ENCODE measurements around the gene TMEM247.
A peak's percentile ranks its signal among the peaks of the same experiment; 100 is the strongest.
"Not testable (repeated sequence)": the region's sequence is repeated elsewhere in the genome, so short reads cannot be mapped to it uniquely, and the experiment has no call there.

The TMEM247 gene

GRCh38 chr2:46458763-46459500 is 20.4 kb upstream of the TMEM247 start:
- DNase-seq (ENCODE audit: low read depth): no peak

GRCh38 chr2:46459694-46460093 is 19.7 kb upstream of the TMEM247 start:
- no peak for DNase-seq (ENCODE audit: low read depth)

DNA sequence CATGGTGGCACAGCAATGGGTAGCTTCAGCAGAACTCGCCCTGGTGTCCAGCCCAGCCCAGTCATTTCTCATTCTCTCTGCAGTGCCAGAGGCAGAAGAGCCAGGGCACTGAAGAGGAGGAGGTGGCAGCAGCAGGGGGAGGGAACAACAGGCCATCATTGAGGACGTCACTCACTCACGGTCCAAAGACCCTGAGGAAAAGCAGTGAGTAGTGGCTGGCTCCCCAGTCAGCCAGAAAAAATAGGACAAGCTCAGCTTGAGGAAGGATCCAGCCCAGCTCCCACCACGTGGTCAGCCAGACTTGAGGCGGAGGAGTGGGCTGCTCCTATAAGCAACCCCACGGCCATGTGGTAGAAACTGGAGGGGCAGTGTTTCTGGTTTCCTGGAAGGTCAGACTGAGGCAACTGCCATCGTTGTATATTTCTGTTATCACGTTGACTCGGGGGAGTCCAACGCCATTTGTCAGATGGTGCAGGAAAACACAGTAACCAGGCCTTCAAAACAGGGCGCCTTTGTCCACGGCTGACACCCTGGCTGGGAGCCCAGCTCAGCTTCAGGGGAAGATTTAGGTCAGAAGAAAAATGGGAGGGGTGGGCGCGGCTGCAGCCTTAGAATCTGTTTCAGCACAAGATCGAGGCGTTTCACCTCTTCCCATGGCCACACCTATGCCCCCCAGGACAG is 19.0 kb upstream of the TMEM247 start:
- no peak for DNase-seq (ENCODE audit: low read depth)

- DNase-seq (ENCODE audit: low read depth): peak; percentile 14
Measured at GRCh38 chr2:46461011-46461674, 18.2 kb upstream of the TMEM247 start.

- DNase-seq (ENCODE audit: low read depth): no peak
Measured at GRCh38 chr2:46461709-46462171, 17.6 kb upstream of the TMEM247 start.

DNA sequence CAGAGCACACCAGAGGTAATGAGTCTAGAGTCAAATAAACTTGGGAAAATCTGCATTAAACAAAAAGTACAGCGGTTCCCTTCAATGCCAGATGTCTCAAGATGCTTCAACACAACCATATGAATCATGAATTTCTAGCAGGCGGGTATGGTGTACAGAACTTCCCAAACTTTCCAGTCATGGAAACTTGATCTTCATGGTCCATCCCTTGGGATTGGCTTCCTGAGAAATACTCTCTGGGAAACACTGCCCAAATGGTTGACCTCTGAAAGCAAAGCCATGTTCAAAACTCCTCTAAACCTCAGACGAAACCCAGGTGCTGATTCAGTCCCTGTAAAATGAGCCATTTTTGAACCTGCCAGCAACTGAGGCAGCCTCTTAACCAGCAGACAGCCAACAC is 16.4 kb upstream of the TMEM247 start:
- no peak for DNase-seq (ENCODE audit: low read depth)

DNA sequence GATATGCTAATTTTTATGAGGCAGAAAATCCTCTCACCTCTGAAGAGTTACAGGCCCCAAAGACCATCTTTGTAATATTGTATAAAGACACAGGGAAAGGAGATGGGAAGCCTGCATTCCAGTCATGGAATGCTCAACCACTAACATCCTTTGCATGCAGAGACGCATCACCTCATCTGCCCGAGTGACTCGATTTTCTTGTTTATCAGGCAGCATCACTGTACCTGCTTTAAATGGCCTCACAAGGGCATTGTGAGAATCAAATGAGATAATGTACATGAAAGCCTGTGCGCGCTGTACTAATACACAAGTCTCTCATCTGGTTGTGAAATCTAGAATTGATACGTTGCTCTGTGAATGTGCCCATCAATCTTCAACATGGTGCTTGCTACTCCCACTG is 10.2 kb upstream of the TMEM247 start:
- DNase-seq (ENCODE audit: low read depth): no peak

GRCh38 chr2:46469700-46470099 is 9.7 kb upstream of the TMEM247 start:
- DNase-seq (ENCODE audit: low read depth): no peak

- no peak for DNase-seq (ENCODE audit: low read depth)
Measured at GRCh38 chr2:46470114-46470628, 9.2 kb upstream of the TMEM247 start.

DNA sequence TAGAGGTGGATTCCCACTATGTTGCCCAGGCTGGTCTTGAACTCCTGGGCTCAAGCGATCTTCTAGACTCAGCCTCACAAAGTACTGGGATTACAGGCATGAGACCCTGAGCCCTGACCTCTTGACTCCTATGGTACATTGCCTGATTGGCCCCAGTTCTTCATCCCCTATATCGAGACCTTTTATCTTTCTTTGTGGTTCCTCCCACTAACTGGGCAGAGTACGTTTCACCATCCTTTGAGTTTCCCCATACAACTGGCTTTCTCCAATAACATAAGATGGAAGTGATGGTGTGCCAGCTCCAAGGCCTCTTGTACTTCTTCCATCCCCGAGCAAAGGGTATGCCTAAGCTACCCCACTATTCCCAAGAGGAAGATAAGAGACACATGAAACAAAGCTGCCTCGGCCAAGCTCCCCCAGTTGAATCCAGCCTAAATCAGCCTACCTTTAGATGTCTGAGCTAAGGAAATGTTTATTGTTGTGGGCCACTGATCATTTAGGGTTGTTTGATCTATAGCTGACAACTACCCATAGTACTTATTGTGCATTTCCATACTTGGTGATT is 8.3 kb upstream of the TMEM247 start:
- DNase-seq (ENCODE audit: low read depth): no peak

- DNase-seq (ENCODE audit: low read depth): no peak
Measured at GRCh38 chr2:46471697-46472096, 7.7 kb upstream of the TMEM247 start.

- DNase-seq (ENCODE audit: low read depth): not testable (repeated sequence)
Measured at GRCh38 chr2:46472165-46472564, 7.2 kb upstream of the TMEM247 start.

DNA sequence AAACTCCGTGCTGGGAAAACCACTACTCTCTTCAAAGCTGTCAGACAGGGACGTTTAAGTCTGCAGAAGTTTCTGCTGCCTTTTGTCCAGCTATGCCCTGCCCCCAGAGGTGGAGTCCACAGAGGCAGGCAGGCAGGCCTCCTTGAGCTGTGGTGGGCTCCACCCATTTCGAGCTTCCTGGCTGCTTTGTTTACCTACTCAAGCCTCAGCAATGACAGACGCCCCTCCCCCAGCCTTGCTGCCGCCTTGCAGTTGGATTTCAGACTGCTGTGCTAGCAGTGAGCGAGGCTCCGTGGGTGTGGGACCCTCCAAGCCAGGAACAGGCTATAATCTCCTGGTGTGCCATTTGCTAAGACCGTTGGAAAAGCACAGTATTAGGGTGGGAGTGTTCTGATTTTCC is 1.9 kb upstream of the TMEM247 start:
- not testable (repeated sequence) for DNase-seq (ENCODE audit: low read depth)

GRCh38 chr2:46477925-46478324 is 1.4 kb upstream of the TMEM247 start:
- DNase-seq (ENCODE audit: low read depth): no peak

DNA sequence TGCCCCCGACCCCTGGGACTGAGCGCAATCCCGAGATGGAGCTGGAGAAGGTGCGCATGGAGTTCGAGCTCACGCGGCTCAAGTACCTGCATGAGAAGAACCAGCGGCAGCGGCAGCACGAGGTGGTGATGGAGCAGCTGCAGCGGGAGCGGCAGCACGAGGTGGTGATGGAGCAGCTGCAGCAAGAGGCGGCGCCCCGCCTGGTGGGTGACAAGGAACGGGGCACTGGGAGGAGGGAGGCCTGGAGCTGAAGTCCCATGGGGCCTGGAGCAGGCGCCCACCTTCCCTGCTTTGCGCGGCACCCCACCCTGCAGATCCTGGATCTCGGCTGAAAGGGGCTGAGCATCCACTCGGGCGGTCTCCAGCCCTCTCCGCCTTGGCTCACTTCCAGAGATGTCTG is 1.2 kb downstream of the TMEM247 start:
- no peak for DNase-seq (ENCODE audit: low read depth)

DNA sequence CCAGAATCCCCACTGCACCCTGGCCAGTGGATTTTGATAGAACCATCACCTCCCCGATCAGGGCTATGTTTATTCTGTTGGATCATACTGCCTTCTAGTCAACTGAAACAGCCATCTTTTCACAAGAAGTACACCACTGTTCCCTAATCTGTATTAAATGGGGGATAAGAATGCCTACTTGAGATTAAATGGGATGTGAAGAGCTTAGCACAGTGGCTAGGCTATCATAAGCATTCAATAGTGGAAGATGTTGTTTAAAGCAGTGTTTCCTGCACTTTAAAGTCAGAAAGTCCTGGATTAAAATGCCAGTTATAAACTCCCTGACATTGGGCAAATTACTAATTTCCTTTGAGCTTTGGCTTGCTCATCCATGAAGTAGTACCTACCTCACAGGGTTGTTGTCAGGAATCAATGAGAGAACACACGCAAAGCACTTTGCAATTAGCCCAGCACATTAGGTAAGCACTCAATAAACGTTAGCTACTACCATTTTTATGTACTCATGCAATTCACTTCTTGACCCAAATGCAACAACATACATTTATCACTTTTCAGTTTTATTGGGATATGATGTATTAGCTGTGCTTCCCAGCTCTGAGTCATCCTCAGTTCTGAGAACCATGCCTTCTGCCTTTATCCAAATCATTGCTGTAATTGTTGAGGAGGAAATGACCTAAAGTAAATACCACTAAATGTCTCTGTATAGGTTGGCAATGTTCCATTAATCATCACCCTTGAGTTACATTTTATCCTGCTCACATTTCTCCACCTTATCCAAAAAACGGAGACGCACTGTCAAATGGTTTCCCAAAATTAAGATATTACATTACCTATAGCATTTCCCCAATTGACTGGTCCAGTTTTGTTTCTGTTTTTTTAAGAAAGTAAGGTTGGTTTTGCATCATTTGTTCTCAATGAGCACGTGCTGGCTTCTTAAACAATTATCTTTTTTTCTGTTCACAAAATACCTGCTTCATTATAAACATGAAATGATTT is 2.1 kb downstream of the TMEM247 start:
- DNase-seq (ENCODE audit: low read depth): no peak

GRCh38 chr2:46482490-46482889 is 3.1 kb downstream of the TMEM247 start:
- no peak for DNase-seq (ENCODE audit: low read depth)

DNA sequence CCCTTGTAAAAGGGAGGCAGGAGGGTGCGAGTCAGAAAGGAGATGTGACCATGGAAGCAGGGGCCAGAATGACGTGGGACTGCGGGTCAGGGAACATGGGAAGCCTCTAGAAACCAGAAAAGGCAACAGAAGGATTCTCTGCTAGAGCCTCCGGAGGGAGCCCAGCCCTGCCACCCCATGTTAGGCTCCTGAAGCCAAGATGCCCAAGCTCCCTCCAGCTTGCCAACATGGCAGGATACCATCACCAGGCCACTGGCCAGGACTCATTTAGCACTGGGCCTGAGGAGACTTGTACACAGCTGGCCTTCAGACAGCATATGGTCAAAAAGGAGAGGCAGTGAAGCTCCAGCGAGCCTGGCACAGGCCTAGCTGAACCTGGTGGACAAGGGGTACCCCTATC is 5.6 kb downstream of the TMEM247 start:
- DNase-seq (ENCODE audit: low read depth): no peak

- no peak for DNase-seq (ENCODE audit: low read depth)
Measured at GRCh38 chr2:46486436-46486835, 7.1 kb downstream of the TMEM247 start.

- no peak for DNase-seq (ENCODE audit: low read depth)
Measured at GRCh38 chr2:46487667-46488335, 8.4 kb downstream of the TMEM247 start.

DNA sequence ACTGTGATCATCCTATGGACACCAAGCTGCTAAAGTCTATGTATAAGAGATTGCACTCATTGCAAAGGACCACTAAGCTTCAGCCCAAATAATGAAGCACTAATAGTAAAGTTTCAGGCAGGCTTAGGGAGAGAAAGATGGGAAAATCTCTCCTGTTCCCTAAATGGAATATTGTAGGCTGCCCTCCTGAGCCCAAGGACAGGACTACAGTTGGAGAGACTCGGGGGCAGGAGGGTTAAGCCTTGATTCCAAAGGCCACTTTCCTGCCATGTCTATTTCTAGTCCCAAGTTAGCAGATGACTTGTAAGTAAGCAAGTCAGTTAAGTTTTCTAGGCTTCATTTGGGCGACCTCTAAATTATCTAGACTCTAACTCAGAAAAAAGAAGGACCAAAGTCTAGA is 9.0 kb downstream of the TMEM247 start:
- no peak for DNase-seq (ENCODE audit: low read depth)

Data from T-helper 22 cell (primary cell).